Activated CD4-positive, alpha-beta T cell treated with anti-CD3 and anti-CD28 coated beads for 4 hours (primary cell): ENCODE data around the gene DOCK1.

ENCODE experiments used
- DNase-seq, 2 donors: peaks; one replicate each; pipeline ENCODE4 v3.0.0-alpha.2; 2020

DOCK1 gene

DNA sequence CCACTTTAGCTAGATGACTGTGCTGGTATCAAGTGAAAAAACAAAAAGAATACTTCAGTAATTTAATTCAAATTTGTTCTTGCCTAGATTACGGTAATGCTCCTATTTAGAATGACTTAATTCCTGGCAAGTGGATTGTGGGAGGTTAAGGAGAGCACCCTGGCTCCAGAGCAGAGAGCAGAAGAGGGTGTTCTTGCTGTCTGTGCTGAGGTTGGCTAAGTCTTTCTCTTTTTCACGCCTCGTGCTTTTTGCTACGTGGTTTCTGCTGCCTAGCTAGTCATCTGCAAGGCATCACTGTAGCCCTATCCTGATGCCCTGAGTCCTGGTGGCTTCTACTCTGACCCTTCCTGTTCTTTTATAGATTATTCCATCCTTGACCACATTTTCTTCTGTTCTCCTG, 189.8 kb downstream of the DOCK1 start:
- DNase-seq = no peak

DNA sequence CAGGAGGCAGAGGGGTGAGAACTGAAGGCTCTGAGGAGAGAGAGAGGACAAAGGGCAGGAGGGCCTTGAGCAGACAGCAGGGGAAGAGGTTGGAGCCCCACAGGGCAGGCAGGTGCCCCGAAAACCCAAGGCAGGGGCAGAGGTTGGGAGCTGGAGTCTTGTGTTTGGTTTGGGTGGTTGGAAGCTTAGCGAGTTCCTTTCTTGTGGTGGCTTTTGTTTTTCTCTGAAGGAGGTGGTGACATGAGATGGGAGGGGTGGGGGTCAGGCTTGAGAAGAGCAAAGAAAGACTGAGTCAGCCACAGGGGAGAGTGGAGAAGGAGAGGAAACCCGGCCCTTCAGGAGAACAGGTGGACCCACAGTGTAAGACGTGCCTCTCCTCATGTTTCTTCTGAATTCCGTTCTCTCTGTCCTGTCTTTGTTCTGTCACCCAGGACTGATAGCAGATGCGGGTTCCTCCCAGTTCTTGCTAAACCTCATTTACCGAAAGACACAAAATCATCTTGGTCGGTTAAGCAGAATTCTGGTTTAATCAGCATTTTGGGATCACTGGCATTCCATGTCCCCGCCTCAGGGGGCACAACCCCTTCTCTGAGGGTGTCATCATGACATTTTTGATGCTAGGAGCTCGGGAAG, 195.9 kb downstream of the DOCK1 start:
- DNase-seq = no peak

- no peak for DNase-seq
These were observed 196.9 kb downstream of the DOCK1 start for GRCh38 chr10:127102176-127102575.

DNA sequence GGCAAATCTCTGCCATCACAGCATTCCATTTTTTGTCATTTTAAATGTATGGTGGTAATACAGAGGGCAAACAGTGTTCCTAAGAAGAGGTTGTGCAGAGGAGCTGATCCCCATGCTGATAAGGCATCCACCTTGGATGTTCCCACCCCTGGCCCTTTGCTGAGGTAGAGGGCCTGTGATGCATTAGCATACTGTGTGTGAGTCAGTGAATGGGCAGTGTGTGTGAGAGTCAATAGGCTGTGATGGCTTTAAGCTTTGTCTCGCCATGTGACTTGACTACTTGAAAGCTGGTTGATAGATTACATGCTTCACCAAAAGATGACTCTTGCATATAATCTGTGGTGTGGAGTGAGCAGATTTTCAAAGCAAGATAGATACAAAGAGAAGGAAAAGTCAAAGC, 209.9 kb downstream of the DOCK1 start:
- DNase-seq = no peak

DNA sequence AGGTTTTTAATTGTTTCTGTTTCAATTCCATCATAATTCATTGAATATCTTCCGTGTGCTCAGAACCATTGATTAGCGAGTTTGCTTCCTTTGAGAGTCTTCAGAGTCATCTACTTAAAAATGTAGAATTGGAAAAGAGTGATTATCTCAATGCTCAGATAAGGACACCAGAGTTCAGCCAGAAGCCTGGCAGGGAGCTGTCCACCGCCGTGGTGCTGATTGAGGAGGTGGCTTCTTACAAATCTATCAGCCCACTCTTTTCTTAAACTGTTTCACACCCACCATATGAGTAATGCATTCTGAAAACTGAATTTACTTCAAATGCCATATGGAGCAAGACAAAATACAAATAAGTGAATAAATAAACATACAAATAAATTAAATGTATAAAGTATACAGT, 211.9 kb downstream of the DOCK1 start:
- DNase-seq = no peak

GRCh38 chr10:127118034-127118433, 212.8 kb downstream of the DOCK1 start:
- no peak for DNase-seq

DNA sequence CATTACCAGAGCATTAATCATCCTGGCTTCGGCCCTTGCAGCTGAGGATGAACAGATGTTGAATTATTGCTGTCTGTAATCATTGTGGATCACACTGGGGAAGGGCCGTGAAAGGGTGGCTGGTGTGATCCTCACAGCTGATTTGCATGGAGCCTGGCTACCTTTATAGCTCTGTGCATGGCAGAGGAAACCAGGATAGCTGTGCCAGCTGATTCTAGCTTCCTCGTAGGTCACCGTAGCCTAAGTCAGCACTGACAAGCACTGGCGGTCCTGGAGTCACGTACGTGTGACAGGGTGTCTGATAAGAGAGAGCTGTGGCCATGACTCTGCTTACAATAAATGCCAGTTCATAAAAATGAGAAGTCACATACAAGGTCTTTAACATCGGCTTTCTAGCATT, 214.7 kb downstream of the DOCK1 start:
- no peak for DNase-seq

DNA sequence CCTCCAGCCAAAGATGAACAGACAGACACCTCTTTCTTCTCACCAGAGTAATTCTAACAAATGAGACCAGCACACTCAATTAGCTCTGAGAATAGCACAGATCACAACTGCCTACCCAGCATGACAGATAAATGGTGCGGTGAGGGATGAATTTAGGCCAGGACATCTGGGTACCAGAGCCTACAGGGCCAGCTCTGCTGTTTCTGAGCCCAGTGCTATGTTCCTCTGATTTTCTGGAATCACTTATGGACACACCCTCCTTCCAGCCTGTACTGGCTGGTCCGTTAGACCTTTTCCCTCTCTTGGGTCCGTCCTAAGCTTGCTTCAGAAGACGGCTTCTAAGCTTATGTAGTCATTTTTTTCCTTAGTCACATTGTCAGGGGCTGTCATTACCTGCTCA, 217.6 kb downstream of the DOCK1 start:
- DNase-seq = no peak

- DNase-seq = no peak
These were observed 218.4 kb downstream of the DOCK1 start for GRCh38 chr10:127123626-127124025.

DNA sequence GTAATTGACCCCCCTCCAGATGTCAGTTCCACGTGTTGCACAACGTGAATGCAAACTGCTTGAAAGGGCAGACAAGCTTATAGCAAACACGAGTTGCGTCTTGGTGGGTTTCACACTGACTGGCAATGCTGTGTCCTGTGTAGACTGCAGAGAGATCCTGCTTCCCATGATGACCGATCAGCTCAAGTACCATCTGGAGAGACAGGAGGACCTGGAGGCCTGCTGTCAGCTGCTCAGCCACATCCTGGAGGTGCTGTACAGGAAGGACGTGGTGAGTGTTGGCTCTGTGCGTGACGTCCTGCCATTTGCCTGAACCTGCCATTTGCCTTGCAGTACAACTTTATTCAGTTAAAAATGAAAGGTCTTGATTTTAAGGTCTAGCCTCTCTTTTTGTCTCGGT, 220.1 kb downstream of the DOCK1 start:
- DNase-seq = no peak

GRCh38 chr10:127127822-127128221, 222.6 kb downstream of the DOCK1 start:
- DNase-seq = no peak

DNA sequence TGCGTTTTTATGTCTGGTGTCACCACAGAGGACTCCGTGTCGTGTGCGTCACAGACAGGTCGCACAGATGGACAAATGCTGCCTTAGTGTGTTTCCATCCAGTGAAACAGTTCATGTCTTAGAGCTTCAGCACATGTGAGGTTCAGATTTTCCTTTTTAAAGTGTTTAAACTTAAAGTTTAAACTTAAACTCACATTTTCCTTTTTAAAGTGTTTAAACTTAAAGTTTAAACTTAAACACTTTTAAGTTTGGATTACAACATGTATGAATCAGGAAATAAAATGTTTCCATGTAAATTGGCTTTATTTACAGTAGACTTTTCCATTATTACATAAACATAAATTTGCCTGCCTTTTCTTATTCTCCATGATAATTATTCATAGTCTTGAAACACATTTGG, 223.9 kb downstream of the DOCK1 start:
- DNase-seq = no peak

- no peak for DNase-seq
These were observed 227.2 kb downstream of the DOCK1 start for GRCh38 chr10:127132451-127132850.

GRCh38 chr10:127133225-127133624, 228.0 kb downstream of the DOCK1 start:
- no peak for DNase-seq

DNA sequence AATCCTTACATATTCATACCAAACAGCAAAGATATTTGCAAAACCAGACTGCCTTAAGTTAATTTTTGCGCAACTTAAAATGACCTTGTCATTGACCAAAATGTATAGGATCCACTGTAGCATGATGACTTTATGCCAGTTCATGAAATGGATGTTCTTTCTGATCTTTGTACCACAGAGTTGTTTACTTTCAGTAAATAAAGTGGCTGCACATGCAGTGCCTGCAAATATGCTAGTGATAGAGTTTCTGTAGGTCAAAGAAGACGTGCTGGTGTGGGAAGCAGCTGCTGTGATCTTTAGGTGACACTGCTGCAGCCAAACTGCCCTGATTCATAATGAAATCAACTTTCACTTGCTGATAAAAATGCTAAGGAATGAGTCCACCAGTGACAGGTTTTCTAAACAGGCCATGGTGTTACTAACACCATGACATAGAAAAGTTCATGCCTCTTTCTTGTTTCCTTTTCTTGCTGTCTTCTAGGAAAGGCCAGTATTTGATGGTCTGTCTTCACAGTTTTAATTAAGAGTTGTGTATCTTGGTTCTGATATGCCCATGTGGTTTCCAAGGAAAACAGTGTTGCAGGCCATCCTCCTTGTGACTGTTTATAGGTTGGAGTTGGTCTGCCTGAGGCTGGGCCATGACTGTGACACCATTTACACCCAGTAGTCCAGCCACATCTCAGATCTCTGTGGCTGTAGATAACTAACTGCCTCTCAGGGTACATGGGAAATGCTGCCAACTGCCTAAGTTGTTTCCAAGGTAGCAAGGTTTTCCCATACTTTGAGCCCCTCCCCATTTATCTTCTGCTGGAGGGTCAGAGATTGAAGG, 228.7 kb downstream of the DOCK1 start:
- no peak for DNase-seq

- no peak for DNase-seq
These were observed 230.8 kb downstream of the DOCK1 start for GRCh38 chr10:127135844-127136577.

- no peak for DNase-seq
These were observed 232.2 kb downstream of the DOCK1 start for GRCh38 chr10:127137391-127137790.

- DNase-seq = no peak
These were observed 236.9 kb downstream of the DOCK1 start for GRCh38 chr10:127142136-127142535.

DNA sequence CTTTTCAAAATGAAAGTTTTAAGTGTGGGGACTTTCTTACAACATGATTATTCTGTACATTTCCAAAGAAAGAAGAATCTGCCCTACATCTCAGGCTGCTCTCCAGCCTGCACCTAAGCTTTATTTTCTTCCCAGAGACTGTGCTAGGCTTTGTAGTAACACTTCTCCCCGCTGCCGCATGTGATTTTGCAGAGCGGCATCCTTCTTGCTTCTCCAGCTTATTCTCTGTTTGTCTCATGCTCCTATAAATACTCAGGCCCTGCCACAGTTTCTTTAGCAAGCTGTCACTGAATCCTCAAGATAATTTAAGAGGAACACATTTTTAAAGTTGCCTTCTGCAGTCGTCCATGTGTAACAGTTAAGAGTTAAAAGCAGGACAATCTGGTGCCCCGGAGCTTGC, 237.6 kb downstream of the DOCK1 start:
- no peak for DNase-seq

- no peak for DNase-seq
These were observed 239.9 kb downstream of the DOCK1 start for GRCh38 chr10:127145173-127145572.

DNA sequence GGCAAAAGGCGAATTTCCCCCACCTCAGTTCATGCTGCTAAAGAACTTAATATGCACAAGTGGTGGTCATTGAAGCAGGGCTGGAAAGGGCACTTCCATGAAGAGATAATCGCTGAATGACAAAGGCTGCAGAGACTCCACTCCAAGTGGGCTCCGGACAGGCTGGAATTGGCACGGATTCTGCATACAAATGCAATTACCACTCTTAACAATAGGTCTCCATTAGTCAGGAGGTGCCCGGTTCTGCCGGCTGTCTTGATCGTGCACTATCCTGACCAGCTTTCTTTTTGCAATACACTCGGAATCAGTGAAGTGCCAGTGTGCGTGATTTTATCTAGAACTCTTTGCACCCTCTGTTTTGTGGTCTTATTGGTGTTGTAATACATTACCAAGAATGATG, 241.4 kb downstream of the DOCK1 start:
- DNase-seq = no peak

DNA sequence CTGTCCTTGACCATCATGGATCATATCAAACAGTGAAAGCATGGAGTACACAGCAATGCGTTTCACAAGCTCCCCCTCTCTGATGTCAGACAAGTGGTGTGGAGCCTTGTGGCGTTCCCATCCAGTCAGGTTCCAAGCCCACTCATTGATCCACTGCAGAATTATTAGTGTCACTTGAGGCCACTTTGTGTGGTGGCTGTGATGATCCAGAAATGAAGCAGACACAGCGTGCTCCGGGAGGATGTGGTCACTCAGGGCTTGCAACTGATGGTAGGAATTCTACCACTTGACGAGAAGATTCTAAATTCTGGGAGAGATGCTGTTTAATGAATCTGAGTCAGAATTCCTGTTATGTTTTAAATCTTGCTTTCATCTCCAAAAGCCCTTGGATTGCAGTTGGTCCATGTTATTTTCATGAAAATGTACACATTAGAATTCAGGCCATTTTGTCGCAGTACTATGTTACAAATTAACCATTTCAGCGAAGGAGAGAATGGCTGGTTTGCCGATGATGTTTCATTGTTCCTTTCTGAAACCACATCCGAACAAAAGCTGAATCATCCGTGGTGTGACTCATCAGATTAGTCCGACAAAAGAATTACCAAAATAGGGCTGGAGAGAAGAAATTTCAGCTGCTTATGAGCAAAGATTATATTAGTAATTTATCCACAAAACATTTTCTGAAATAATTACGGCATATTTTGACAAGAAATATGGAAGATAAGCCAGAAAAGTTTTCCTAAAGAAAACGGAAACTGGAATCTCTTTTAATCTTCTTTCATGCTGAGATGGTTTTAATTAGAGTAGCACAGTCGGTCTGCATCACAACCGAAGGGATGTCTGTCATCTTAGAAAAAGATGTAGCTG, 243.1 kb downstream of the DOCK1 start:
- no peak for DNase-seq

DNA sequence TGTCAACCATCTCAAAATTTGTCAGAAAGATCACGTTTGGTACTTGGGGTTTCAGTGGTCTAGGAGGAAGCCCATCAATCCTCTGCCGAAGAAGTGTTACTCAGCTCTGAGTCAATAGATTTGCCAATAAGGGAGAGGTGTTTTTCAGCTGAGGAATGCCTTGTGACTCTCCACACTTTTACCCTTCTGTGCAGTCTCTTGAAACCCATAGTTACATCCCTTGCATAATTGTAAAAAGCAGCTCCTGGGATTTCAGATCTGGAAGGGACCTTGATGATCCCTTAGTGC, 243.6 kb downstream of the DOCK1 start:
- no peak for DNase-seq
